Measurements from ENCODE around the gene IGSF3. TPM values are rescaled to one million over a fixed set of nuclear protein-coding genes. Genes with fewer than 3 reads are reported as not detected.
"Not testable (repeated sequence)": the region's sequence is repeated elsewhere in the genome, so short reads cannot be mapped to it uniquely, and the experiment has no call there.

Gene IGSF3
- total RNA-seq, 1 donor from 2014 or later, result 43.3 TPM

GRCh38 chr1:116630057-116630456, 37.5 kb downstream of the IGSF3 start:
- peaks cover 65% of the 10 kb centered on the region for H3K4me1 Mint-ChIP-seq (ENCODE audit: low read depth)
- H3K27ac Mint-ChIP-seq; H3K27me3 Mint-ChIP-seq; DNase-seq (ENCODE audit: low spot score, unreplicated experiment); H3K4me3 Mint-ChIP-seq (ENCODE audit: low read depth); H3K9me3 Mint-ChIP-seq (ENCODE audit: low read depth); H3K36me3 Mint-ChIP-seq (ENCODE audit: insufficient read depth): not testable (repeated sequence)
- TF ChIP-seq CTCF (IDR thresholded peaks at IDR 0.05; ENCODE audit: unreplicated experiment), result peak; percentile 28

GRCh38 chr1:116629441-116629840, 38.1 kb downstream of the IGSF3 start:
- H3K9me3 Mint-ChIP-seq (ENCODE audit: low read depth); H3K27me3 Mint-ChIP-seq; H3K36me3 Mint-ChIP-seq (ENCODE audit: insufficient read depth); DNase-seq (ENCODE audit: low spot score, unreplicated experiment): not testable (repeated sequence)
- H3K4me3 Mint-ChIP-seq (ENCODE audit: low read depth), result peak overlapping the region; percentile 5
- H3K4me1 Mint-ChIP-seq (ENCODE audit: low read depth), result peaks cover 70% of the 10 kb centered on the region
- H3K27ac Mint-ChIP-seq, result peak overlapping the region; percentile 23

- Mint-ChIP-seq H3K27me3 (no peaks in the 10 kb centered on the region), H3K27ac (peak overlapping the region; percentile 64), H3K36me3 (ENCODE audit: insufficient read depth) (peaks cover 3% of the 10 kb centered on the region), H3K4me1 (ENCODE audit: low read depth) (peaks cover 69% of the 10 kb centered on the region), H3K9me3 (ENCODE audit: low read depth) (no peaks in the 10 kb centered on the region), H3K4me3 (ENCODE audit: low read depth) (no peak overlapping the region)
- no peak for TF ChIP-seq CTCF (IDR thresholded peaks at IDR 0.05; ENCODE audit: unreplicated experiment)
- no peak for DNase-seq (ENCODE audit: low spot score, unreplicated experiment)
These were observed 39.1 kb downstream of the IGSF3 start for GRCh38 chr1:116628448-116628847.

GRCh38 chr1:116627357-116627756, 40.2 kb downstream of the IGSF3 start:
- Mint-ChIP-seq H3K27ac (peak overlapping the region; percentile 85), H3K4me1 (ENCODE audit: low read depth) (peaks cover 63% of the 10 kb centered on the region)
- H3K36me3 Mint-ChIP-seq (ENCODE audit: insufficient read depth); H3K27me3 Mint-ChIP-seq; DNase-seq (ENCODE audit: low spot score, unreplicated experiment); H3K4me3 Mint-ChIP-seq (ENCODE audit: low read depth); H3K9me3 Mint-ChIP-seq (ENCODE audit: low read depth): not testable (repeated sequence)

GRCh38 chr1:116626915-116627314, 40.6 kb downstream of the IGSF3 start:
- not testable (repeated sequence) for H3K27me3 Mint-ChIP-seq; H3K4me3 Mint-ChIP-seq (ENCODE audit: low read depth); H3K9me3 Mint-ChIP-seq (ENCODE audit: low read depth); H3K36me3 Mint-ChIP-seq (ENCODE audit: insufficient read depth); DNase-seq (ENCODE audit: low spot score, unreplicated experiment)
- Mint-ChIP-seq H3K27ac (peak overlapping the region; percentile 85), H3K4me1 (ENCODE audit: low read depth) (peaks cover 60% of the 10 kb centered on the region)

GRCh38 chr1:116625155-116625554, 42.4 kb downstream of the IGSF3 start:
- H3K27ac Mint-ChIP-seq; H3K4me3 Mint-ChIP-seq (ENCODE audit: low read depth); H3K27me3 Mint-ChIP-seq; DNase-seq (ENCODE audit: low spot score, unreplicated experiment); H3K36me3 Mint-ChIP-seq (ENCODE audit: insufficient read depth); H3K9me3 Mint-ChIP-seq (ENCODE audit: low read depth): not testable (repeated sequence)
- H3K4me1 Mint-ChIP-seq (ENCODE audit: low read depth), result peaks cover 46% of the 10 kb centered on the region

- DNase-seq (ENCODE audit: low spot score, unreplicated experiment), result no peak
- H3K4me3 Mint-ChIP-seq (ENCODE audit: low read depth), result no peak overlapping the region
- H3K27me3 Mint-ChIP-seq, result no peaks in the 10 kb centered on the region
- H3K9me3 Mint-ChIP-seq (ENCODE audit: low read depth), result peaks cover 3% of the 10 kb centered on the region
- H3K36me3 Mint-ChIP-seq (ENCODE audit: insufficient read depth), result peaks cover 2% of the 10 kb centered on the region
- peaks cover 41% of the 10 kb centered on the region for H3K4me1 Mint-ChIP-seq (ENCODE audit: low read depth)
- H3K27ac Mint-ChIP-seq, result no peak overlapping the region
- no peak for TF ChIP-seq CTCF (IDR thresholded peaks at IDR 0.05; ENCODE audit: unreplicated experiment)
These were observed 43.5 kb downstream of the IGSF3 start for GRCh38 chr1:116624040-116624439.

- peaks cover 37% of the 10 kb centered on the region for H3K4me1 Mint-ChIP-seq (ENCODE audit: low read depth)
- not testable (repeated sequence) for H3K27me3 Mint-ChIP-seq; H3K27ac Mint-ChIP-seq; H3K4me3 Mint-ChIP-seq (ENCODE audit: low read depth); H3K36me3 Mint-ChIP-seq (ENCODE audit: insufficient read depth); DNase-seq (ENCODE audit: low spot score, unreplicated experiment); H3K9me3 Mint-ChIP-seq (ENCODE audit: low read depth)
These were observed 45.0 kb downstream of the IGSF3 start for GRCh38 chr1:116622496-116622895.

GRCh38 chr1:116621756-116622155, 45.8 kb downstream of the IGSF3 start:
- H3K4me1 Mint-ChIP-seq (ENCODE audit: low read depth), result peaks cover 30% of the 10 kb centered on the region
- H3K27me3 Mint-ChIP-seq; H3K9me3 Mint-ChIP-seq (ENCODE audit: low read depth); DNase-seq (ENCODE audit: low spot score, unreplicated experiment); H3K4me3 Mint-ChIP-seq (ENCODE audit: low read depth); H3K36me3 Mint-ChIP-seq (ENCODE audit: insufficient read depth); H3K27ac Mint-ChIP-seq: not testable (repeated sequence)

GRCh38 chr1:116620392-116620791, 47.1 kb downstream of the IGSF3 start:
- not testable (repeated sequence) for H3K9me3 Mint-ChIP-seq (ENCODE audit: low read depth); H3K36me3 Mint-ChIP-seq (ENCODE audit: insufficient read depth); DNase-seq (ENCODE audit: low spot score, unreplicated experiment); H3K4me3 Mint-ChIP-seq (ENCODE audit: low read depth); H3K27me3 Mint-ChIP-seq; H3K27ac Mint-ChIP-seq
- H3K4me1 Mint-ChIP-seq (ENCODE audit: low read depth), result peaks cover 25% of the 10 kb centered on the region

GRCh38 chr1:116619106-116619505, 48.4 kb downstream of the IGSF3 start:
- not testable (repeated sequence) for H3K36me3 Mint-ChIP-seq (ENCODE audit: insufficient read depth); H3K9me3 Mint-ChIP-seq (ENCODE audit: low read depth); H3K4me3 Mint-ChIP-seq (ENCODE audit: low read depth); H3K27me3 Mint-ChIP-seq; DNase-seq (ENCODE audit: low spot score, unreplicated experiment)
- Mint-ChIP-seq H3K4me1 (ENCODE audit: low read depth) (peaks cover 16% of the 10 kb centered on the region), H3K27ac (peak overlapping the region; percentile 84)
